ENCODE measurements around the gene THBD. TPM values are rescaled to one million over a fixed set of nuclear protein-coding genes. Genes with fewer than 3 reads are reported as not detected.

THBD gene
- total and polyA plus RNA-seq, 2 of the 4 experiments (the other 2 are of a cell fraction): 0.07 TPM; not detected in 1

DNA sequence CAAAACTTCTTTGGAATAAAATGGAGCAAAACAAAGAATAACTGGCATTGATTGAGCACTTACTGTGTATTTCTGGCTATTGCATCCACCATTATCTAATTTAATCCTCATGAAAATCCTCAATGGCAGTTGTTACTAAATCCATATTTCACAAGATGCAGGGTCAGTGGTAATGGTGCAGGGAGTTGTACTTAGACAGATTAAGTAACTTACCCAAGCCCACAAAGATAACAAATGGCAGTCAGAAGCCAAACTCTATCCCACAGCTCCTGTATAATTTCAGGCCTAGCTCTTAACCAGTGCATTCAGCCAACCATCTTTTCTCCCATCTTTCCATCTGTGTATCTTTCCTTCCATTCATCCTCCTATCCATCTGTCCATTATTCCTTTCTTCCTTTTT lies 43.7 kb downstream of the THBD start:
- H2BK20ac ChIP-seq (ENCODE audit: low read depth, low read length): no peak overlapping the region
- H4K8ac ChIP-seq (ENCODE audit: low read depth in 2 of 2, low read length in 2 of 2): no peak overlapping the region
- in situ Hi-C loops (cut with MboI; ENCODE audit: low sequenced_read_pairs): no loop called here

More for the DNA sequence above, 43.7 kb downstream of the THBD start:
- intact Hi-C loops (cut with micrococcal nuclease): no loop called here
- no peak overlapping the region for H3K18ac ChIP-seq (ENCODE audit: low read depth, low read length)
- H3K56ac ChIP-seq (ENCODE audit: extremely low read depth, insufficient read depth, low read length): no peak overlapping the region
- H3K9me1 ChIP-seq (ENCODE audit: insufficient read depth, low read length): no peaks in the 10 kb centered on the region
- H2AK9ac ChIP-seq (replicated peaks; ENCODE audit: low read depth, low read length, poor library complexity): no peak overlapping the region
- CTCF ChIA-PET: no interaction called here
- no peak overlapping the region for H3K9ac ChIP-seq (ENCODE audit: low read depth, low read length)
- no peak overlapping the region for H3K27ac ChIP-seq (ENCODE audit: insufficient read depth, low read length)
- H3K36me3 ChIP-seq (ENCODE audit: control insufficient read depth, insufficient read depth, low read length): no peaks in the 10 kb centered on the region
- POLR2A ChIA-PET (ENCODE audit: unreplicated experiment): no interaction called here
- no peak overlapping the region for H2BK15ac ChIP-seq (ENCODE audit: low read depth, low read length)
- no peaks in the 10 kb centered on the region for H4K20me1 ChIP-seq (ENCODE audit: insufficient read depth, low read length)
- H3K4ac ChIP-seq (ENCODE audit: low read depth, low read length): no peak overlapping the region
- H3K23ac ChIP-seq (ENCODE audit: low read depth, low read length): no peak overlapping the region
- H3K79me1 ChIP-seq (ENCODE audit: low read depth in 1 of 2, low read length in 2 of 2): no peaks in the 10 kb centered on the region
- no peak overlapping the region for H2BK120ac ChIP-seq (ENCODE audit: low read depth, low read length)
- no peak overlapping the region for H4K91ac ChIP-seq (ENCODE audit: insufficient read depth, low read depth, low read length)
- H2AK5ac ChIP-seq (ENCODE audit: low read depth, low read length): no peak overlapping the region
- no peak for DNase-seq
- ATAC-seq (ENCODE audit: low read depth): no peak
- dilution Hi-C loops (cut with HindIII; ENCODE audit: low sequenced_read_pairs, unreplicated experiment): no loop called here
- no peak overlapping the region for H3K4me2 ChIP-seq (ENCODE audit: low read depth, low read length)
- H3K14ac ChIP-seq (replicated peaks; ENCODE audit: low read depth, low read length): no peak overlapping the region
- no peak overlapping the region for H4K5ac ChIP-seq (ENCODE audit: low read depth, low read length)
- TF ChIP-seq RAD21 (IDR thresholded peaks at IDR 0.05; ENCODE audit: low read length) (no peak), NFE2L2 (IDR thresholded peaks at IDR 0.05; ENCODE audit: low read depth, low read length) (no peak), SMC3 (IDR thresholded peaks at IDR 0.05; ENCODE audit: low read depth, low read length) (no peak), RFX5 (IDR thresholded peaks at IDR 0.05; ENCODE audit: low read depth, low read length) (no peak), FOS (IDR thresholded peaks at IDR 0.05; ENCODE audit: low read depth, low read length) (no peak), MXI1 (IDR thresholded peaks at IDR 0.05; ENCODE audit: borderline replicate concordance, low read depth, low read length) (no peak), POLR2A (IDR thresholded peaks at IDR 0.05; ENCODE audit: low read depth, low read length) (no peak), RCOR1 (IDR thresholded peaks at IDR 0.05; ENCODE audit: insufficient replicate concordance, low read length) (no peak), MAFK (IDR thresholded peaks at IDR 0.05; ENCODE audit: low read depth, low read length) (no peak), MAZ (IDR thresholded peaks at IDR 0.05; ENCODE audit: borderline replicate concordance, low read depth, low read length) (no peak), BHLHE40 (IDR thresholded peaks at IDR 0.05; ENCODE audit: low read depth, low read length) (no peak), CHD1 (IDR thresholded peaks at IDR 0.05; ENCODE audit: low read depth, low read length) (no peak)
- TF ChIP-seq, protein P1, sequence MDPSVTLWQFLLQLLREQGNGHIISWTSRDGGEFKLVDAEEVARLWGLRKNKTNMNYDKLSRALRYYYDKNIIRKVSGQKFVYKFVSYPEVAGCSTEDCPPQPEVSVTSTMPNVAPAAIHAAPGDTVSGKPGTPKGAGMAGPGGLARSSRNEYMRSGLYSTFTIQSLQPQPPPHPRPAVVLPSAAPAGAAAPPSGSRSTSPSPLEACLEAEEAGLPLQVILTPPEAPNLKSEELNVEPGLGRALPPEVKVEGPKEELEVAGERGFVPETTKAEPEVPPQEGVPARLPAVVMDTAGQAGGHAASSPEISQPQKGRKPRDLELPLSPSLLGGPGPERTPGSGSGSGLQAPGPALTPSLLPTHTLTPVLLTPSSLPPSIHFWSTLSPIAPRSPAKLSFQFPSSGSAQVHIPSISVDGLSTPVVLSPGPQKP (IDR thresholded peaks at IDR 0.05; ENCODE audit: borderline replicate concordance, low read depth, low read length): no peak
- TF ChIP-seq, protein P2, sequence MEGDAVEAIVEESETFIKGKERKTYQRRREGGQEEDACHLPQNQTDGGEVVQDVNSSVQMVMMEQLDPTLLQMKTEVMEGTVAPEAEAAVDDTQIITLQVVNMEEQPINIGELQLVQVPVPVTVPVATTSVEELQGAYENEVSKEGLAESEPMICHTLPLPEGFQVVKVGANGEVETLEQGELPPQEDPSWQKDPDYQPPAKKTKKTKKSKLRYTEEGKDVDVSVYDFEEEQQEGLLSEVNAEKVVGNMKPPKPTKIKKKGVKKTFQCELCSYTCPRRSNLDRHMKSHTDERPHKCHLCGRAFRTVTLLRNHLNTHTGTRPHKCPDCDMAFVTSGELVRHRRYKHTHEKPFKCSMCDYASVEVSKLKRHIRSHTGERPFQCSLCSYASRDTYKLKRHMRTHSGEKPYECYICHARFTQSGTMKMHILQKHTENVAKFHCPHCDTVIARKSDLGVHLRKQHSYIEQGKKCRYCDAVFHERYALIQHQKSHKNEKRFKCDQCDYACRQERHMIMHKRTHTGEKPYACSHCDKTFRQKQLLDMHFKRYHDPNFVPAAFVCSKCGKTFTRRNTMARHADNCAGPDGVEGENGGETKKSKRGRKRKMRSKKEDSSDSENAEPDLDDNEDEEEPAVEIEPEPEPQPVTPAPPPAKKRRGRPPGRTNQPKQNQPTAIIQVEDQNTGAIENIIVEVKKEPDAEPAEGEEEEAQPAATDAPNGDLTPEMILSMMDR (conservative IDR thresholded peaks at IDR 0.05; ENCODE audit: low read depth, low read length): no peak
- TF ChIP-seq, protein P3, sequence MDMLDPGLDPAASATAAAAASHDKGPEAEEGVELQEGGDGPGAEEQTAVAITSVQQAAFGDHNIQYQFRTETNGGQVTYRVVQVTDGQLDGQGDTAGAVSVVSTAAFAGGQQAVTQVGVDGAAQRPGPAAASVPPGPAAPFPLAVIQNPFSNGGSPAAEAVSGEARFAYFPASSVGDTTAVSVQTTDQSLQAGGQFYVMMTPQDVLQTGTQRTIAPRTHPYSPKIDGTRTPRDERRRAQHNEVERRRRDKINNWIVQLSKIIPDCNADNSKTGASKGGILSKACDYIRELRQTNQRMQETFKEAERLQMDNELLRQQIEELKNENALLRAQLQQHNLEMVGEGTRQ (IDR thresholded peaks at IDR 0.05; ENCODE audit: low read depth, low read length): no peak
- H2BK5ac ChIP-seq (ENCODE audit: low read depth, low read length, poor library complexity, severe bottlenecking): no peak overlapping the region
- H3K27me3 ChIP-seq (ENCODE audit: control insufficient read depth, insufficient read depth, low read length): peaks cover 4% of the 10 kb centered on the region
- H2AFZ ChIP-seq (replicated peaks; ENCODE audit: low read length, poor library complexity): no peak overlapping the region
- no peaks in the 10 kb centered on the region for H3K4me1 ChIP-seq (ENCODE audit: control insufficient read depth, insufficient read depth, low read length)
- H3K4me3 ChIP-seq (ENCODE audit: insufficient read depth, low read depth, low read length): no peak overlapping the region
- no peaks in the 10 kb centered on the region for H3K9me3 ChIP-seq (ENCODE audit: control insufficient read depth, insufficient read depth, low read length)
- BruUV-seq (replicated peaks): no TSS peak
